Measurements from ENCODE around the gene CUX1. TPM values are rescaled to one million over a fixed set of nuclear protein-coding genes. Genes with fewer than 3 reads are reported as not detected.
"Not testable (repeated sequence)": the region's sequence is repeated elsewhere in the genome, so short reads cannot be mapped to it uniquely, and the experiment has no call there.

CUX1 gene
- total RNA-seq, 1 donor from 2014 or later = 33.3 TPM

DNA sequence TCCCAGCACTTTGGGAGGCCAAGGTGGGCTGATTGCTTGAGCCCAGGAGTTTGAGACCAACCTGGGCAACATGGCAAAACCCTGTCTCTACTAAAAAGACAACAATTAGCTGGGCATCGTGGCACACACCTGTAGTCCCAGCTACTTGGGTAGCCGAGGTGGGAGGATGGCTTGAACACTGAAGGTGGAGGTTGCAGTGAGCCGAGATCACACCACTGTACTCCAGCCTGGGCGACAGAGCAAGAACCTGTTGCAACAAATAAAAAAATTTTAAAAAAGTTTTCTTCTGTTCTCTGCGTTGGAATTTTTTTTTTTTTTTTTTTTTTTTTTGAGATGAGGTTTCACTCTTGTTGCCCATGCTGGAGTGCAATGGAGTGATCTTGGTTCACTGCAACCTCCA lies 34.9 kb downstream of the CUX1 start:
- intact Hi-C loops (cut with micrococcal nuclease) = not testable (repeated sequence)

DNA sequence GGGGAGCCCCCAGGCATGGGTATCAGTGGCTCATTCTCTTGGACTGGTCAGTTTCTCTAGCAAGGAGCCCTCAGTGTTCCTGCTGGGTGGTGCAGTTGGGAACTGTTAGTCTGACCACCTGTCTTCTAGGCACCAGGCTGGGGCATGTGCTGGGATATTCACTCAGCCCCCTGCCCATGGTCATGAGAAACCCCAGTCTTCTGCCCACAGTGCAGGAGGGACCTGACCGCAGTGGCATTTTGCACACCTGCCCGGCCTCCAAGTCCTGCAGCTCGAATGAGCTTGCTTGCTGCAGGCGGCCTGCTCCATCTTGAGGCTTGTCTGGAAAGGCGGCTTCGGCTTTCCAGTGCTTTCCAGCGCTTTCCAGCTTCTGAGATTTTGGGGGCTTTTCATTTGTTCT lies 36.3 kb downstream of the CUX1 start:
- intact Hi-C loops (cut with micrococcal nuclease) = no loop called here

DNA sequence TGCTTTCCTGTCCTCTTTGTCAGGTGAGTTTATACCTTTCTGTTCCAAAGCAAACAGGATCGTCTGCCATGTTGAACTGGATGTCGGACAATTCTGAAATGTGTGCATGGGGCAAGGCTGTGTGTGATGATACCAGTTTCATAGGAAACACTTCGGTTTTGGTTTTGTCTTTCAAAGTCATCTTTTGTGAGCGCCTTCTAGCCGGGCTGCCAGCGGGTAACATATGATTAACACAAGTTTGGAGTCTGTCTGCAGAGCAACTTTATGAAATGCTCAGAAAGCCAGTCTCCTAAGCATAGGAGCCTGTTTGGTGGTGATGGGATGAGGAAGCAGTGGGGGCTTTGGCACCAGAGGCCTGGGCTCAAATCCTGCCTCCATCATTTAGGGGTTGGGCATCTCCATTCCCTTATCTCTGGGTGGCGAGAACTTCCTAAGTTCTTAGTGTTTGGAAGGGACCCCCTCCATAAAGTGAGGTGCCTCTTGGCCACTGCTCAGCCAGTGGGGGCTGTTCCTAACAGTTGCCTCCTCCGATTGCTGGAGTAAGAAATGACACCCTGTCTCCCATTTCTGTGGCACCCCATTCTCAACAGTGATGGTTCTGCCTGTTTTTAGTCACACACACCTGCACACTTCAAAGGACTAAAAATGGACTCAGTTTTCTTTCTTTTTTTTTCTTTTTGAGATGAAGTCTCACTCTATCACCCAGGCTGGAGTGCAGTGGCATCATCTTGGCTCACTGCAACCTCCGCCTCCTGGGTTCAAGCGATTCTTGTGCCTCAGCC lies 36.8 kb downstream of the CUX1 start:
- intact Hi-C loops (cut with micrococcal nuclease) = no loop called here

DNA sequence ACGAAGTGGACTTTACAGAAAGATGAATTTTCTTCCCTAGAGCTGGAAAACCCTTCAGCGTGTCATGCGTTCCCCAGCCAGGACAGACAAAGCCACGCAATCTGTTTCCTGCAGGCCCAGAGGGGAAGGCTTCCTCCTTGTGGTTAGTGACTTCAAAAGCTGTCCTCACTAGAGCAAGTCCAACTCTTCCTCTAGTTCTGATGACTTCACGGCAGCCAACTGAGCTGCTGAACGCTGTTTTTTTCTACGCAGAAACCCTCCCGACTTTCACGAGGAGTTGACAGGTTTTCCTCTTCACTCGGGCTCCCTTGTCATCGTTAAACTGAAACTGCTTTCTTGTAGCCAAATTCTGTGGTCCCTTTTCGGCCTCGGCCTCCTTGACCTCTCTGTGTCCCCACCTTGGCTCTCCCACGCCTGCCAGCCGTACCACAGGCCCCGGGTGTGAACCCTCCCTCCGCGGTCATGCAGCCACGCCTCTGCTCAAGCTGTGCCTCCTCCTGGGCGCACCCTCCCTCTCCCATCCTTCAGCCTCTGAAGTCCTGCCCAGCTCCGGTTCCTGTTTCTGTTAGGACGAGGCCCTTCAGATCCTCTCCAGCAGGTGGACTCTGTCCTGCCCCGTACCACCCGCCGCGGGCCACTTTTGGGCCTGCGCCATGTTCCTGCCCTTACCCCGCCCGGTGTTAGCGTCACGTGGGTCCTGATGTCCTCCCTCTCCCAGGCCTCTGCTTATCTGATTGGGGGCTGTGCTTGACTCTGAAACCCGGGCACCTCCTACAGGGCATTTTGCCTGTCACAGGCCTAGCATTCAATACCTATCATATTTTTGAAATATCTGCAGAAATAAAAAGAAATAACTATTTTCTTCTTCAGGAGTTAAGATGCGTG lies 39.3 kb downstream of the CUX1 start:
- intact Hi-C loops (cut with micrococcal nuclease) = loop anchor here (2.0 kb wide), 2 partner anchors 42 to 114 kb away; no protein-coding TSS in a partner anchor

DNA sequence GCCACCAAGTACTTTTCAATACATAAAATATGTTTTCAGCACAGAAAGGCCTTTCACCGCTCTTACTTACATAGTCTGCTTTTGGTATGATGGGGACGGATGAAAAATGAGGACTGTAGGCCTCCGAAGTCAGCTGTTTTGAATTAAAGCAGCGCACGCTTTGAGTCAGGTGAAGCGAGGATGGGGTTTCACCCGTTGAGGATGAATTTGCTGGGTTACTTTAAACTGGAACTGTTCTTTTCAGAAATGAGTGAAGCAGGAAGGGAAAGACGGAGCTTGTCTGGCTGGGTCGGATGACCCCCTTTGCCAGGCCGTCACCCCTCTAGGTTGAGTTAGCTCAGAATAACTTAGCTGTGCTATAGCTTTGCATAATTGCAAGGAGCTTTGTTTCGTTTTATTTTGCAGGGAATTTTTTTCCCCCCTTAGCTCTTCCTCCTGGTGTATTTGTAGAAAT lies 40.0 kb downstream of the CUX1 start:
- intact Hi-C loops (cut with micrococcal nuclease) = loop anchor here (2.0 kb wide), 2 partner anchors 43 to 115 kb away; no protein-coding TSS in a partner anchor

DNA sequence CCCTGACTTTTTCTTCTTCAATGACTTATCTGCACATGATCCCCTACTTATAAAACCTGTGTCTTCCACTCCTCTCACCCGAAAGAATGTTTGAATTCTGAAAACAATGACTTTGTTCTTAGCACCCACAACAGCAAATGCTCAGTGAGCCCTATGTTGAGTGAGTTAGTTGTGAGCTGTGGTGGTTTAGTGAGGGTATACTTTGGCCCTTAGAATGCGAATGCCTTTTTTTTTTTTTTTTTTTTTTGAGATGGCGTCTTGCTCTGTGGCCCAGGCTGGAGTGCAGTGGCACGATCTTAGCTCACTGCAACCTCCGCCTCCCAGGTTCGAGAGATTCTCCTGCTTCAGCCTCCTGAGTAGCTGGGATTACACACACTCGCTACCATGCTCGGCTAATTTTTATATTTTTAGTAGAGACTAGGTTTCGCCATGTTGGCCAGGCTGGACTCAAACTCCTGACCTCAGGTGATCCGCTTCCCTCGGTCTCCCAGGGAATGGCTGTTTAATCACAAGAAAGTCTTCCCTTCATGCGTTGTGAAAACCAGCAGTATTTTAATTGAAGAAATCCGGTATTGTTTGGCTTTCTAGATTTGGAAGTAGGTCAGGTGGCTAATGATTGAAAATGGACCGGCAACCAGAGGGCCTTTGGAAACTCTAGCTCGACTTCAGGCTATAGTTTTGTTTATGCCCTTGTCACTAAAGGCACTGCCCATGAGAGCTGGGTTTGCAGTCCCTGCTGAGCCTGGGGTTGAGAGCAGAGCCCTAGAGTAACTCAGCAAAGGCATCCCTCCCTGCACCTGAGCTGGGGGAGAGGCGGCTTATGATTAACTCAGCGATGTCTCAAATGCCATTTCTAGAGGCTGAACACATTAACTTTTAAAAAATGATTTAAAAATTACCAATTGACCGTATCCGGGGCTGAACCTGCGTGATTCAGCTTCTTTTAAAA lies 41.3 kb downstream of the CUX1 start:
- intact Hi-C loops (cut with micrococcal nuclease) = no loop called here

DNA sequence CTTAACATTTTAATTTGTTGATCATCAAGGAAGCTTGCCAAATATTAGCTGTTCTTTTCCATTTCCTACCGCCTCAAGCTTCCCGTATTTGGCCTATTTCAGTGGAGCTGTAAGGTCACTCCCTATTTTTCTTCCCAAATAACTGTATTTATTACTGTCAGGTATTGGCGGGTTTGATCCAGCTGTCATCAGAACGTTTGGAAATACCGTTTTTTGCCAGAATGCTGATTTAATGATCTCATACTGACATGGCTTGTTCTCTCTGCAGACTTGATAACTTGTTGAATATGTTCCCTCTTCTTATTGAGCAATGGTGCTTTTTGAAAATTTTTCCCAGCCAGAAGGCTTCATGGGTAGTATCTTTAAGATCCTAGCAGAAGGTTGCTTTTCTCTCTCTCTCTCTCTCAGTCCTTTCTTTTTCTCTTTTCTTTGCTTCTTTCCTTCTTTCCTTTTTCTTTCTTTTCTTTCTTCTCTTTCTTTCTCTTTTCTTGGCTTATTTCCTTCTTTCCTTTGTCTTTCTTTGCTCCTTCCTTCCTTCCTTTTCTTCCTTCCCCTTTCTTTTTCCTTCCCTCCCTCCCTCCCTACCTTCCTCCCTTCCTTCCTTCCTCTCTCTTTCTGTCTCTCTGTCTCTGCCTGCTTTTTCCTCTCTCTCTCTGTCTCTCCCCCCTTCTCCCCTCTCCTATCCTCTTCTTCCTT lies 42.1 kb downstream of the CUX1 start:
- intact Hi-C loops (cut with micrococcal nuclease) = no loop called here

DNA sequence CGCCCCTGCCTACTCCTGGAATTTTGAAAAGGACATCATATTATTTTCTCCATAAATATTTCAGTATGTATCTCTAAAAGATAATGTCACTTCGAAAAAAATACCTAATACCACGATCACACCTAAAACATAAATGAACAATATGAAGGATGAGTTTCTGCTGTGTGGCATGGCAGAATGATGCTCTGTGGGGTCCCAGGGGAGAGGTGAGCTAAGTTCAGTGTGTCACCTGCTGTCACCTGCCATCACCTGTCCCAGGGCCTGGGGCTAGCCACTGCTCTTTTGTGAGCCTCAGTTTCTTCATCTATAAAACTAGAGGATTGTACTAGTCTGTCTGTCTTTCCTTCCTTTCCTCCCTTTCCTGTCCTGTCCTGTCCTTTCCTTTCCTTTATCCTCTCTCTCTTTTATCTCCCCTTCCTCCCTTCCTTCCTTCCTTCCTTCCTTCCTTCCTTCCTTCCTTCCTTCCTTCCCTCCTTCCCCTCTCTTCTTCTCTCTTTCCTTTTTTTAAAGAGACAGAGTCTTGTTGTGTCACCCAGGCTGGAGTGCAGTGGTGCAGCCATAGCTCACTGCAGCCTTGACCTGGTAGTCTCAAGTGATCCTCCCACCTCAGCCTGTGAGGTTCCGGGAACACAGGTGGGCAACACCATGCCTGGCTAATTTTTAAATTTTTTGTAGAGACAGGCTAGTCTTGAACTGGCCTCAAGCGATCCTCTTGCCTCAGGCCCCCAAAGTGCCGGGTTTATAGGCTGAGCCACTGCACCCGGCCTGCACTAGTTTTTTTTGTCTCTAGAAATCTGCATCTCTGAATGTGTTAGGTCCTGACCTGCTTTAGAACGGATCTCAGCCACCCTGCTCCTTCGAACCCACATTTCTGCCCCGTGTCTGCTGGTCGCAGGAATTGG lies 43.1 kb downstream of the CUX1 start:
- intact Hi-C loops (cut with micrococcal nuclease) = no loop called here

DNA sequence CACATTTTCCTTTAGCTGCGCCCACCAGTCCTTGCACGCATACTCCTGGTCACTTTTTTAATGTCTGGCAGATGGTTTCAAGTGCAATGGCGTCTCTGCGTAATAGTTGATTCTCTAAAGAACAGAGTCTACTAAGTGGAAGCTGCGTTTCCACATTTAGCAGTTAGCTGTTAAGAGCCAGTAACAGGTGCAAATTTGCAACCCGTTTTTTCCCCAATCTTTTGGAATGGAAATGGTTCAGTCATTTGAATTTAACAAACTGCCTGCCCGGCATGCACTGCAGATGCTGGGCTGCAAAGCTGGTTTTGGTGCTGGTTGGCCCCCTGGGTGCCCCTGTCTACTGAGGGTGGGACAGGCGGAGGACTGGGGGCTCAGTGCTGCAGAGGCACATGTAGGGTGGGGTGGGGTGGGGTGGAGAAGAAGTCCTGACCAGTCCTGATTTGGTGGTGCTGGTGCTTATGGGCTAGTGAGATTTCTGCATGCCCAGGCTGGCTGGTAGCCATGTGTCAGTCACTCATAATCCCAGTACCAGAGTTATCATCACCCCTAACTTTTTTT lies 43.9 kb downstream of the CUX1 start:
- intact Hi-C loops (cut with micrococcal nuclease) = no loop called here

DNA sequence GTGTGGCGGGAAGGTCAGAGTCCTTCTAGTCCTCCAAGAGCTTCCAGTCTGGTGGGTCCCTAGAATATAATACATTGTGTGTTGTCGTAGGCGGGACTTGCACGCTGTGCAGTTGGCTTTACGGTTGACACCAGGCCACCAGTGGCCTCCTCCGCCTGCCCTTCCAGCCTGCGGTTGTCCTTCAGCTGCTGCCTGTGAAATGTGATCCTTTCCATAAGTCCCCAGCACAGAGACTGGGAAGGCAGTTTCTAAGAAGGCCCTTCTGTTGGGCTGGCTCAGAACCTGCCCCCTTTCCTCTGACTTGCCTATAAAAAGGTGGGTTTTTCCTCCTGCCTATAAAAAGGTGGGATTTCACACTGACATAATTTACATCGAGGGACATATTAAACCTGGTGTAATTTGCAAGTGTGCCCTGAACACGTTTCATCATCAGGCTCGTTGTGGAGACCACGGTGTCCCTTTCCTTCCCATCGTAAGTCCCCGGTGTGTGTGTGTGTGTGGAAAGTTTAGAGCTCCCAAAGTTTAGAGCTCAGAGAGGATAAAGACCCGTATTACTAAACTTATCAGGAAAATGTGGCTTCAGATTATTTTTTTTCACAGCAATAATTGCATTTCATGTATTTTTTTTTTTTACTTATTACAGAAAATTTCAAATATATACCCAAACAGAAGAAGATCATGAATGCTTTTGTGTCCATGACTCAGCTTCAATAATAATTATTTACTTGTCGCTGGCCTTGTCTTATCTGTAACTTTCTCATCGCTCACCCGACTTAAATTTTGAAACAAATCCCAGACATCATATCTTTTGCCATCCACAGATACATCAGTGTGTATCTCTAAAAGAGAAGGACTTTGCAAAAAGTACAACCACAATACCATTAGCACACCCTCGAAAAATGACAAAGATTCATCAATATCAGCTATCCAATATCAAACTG lies 45.1 kb downstream of the CUX1 start:
- intact Hi-C loops (cut with micrococcal nuclease) = no loop called here

DNA sequence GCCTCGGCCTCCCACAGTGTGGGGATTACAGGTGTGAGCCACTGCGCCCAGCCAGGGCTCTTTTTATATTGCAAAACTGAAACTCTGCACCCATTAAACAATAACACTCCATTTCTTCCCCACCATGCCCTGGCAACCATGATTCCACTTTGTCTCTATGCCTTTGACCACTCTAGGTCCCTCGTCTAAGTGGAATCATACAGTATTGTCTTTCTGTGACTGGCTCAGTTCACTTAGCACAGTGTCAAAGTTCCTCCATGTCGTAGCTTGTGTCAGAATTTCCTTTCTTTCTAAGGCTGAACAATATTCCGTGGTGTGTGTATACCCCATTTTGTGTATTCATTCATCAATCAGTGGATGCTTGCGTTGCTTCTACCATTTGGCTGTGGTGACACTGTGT lies 46.2 kb downstream of the CUX1 start:
- intact Hi-C loops (cut with micrococcal nuclease) = no loop called here

DNA sequence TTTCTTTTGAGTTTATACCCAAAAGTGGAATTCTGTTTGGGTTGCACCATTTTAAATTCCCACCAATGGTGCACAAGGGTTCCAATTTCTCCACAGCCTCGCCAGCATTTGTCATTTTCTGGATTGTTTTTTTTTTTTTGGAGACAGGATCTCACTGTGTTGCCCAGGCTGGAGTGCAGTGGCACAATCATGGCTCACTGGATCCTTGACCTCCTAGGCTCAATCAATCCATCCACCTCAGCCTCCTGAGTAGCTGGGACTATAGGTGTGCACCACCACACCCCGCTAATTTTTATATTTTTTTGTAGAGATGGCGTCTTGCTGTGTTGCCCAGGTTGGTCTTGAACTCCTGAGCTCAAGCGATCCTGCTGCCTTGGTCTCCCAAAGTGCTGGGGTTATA lies 46.6 kb downstream of the CUX1 start:
- intact Hi-C loops (cut with micrococcal nuclease) = no loop called here

DNA sequence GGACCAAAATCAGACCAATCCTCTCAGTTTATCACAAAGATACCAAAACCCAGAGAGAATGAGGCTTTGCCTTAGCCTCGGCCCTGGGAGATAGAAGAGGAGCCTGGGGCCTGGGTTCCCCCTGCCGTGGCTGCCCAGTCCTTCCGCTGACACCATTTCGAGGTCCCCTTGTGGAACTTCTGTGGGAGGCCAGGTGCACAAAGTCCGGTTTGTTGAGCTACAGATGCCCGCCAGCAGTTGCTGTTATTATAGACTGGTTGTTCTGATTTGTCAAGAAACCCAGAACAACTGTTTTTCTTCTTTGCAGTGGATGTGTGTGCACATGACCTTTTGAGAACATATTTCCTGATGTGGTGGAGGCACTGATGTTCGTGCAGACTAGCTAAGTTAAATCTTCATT lies 47.6 kb downstream of the CUX1 start:
- intact Hi-C loops (cut with micrococcal nuclease) = no loop called here

DNA sequence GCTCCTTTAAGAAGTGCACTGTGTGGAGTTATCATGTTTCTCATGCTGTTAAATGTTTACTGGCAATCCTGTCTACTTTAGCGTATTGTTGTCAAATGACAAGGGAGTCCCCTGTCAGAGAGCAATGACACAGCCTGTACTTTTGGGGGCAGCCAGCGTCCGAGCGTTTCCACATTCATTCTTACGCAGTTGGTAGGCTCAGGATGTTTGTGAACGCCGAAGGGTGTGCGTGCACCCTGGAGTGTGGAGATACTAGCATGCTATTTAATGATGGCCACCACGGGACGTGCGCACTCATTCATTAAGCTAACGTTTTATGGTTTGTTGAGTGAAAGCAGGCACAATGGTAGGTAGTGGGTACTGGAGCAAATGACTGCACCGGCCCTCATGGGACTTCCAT lies 48.0 kb downstream of the CUX1 start:
- intact Hi-C loops (cut with micrococcal nuclease) = no loop called here

DNA sequence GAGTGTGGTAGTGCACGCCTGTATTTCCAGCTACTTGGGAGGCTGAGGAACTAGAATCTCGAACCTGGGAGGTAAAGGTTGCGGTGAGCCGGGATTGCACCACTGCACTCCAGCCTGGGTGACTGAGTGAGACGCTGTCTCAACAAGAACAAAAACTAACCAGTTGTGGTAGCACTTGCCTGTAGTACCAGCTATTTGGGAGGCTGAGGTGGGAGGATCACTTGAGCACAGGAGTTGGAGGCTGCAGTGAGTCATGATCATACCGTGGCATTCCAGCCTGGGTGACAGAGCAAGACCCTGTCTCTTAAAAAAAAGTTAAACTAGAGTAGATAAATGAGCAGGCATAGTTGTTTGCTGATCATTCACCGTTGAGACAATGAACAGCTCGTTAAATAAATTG lies 48.9 kb downstream of the CUX1 start:
- intact Hi-C loops (cut with micrococcal nuclease) = no loop called here

DNA sequence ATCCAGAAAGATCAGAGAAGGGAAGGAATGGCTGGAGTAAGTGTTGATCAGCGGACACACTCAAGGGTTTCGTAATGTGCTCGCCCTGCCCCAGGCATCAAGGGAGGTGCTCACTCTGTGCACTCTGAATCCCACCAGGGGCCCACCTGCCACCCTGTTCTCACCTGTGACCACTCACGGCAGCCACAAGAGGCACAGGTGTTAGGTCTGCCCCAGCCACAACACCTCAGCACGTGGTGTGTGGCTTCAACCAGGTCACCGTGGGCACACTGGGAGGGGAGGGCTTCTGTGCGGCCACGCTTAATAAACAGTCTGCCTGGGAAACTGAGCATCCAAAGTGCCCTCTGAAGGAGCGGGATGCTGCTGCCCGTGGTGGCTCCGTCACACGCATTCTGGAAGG lies 49.8 kb downstream of the CUX1 start:
- intact Hi-C loops (cut with micrococcal nuclease) = no loop called here

DNA sequence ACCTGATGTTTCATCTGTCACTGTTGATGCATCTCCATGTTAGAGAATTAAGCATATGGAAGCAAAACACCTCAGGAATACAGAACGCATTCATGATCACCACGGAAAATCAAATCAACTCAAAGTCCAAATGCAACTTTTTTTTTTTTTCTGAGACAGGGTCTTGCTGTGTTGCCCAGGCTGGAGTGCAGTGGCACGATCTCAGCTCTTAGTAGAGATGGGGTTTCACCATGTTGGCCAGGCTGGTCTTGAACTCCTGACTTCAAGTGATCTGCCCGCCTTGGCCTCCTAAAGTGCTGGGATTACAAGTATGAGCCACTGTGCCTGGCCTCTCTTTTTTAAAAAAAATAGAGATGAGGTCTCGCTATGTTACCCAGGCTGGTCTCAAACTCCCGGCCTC lies 50.3 kb downstream of the CUX1 start:
- intact Hi-C loops (cut with micrococcal nuclease) = not testable (repeated sequence)

All from T-helper 2 cell treated with Interferon-gamma antibody and Interleukin-4, amounts not matched to agents 100 ng/mL and 5 ng/mL, for 36 hours (primary cell).